CD4-positive, alpha-beta T cell treated with Interleukin-1 beta for 1 hour (primary cell): ENCODE data around the gene MGMT.

ENCODE experiments used
- DNase-seq, 2 donors: peaks; one replicate each; pipeline ENCODE4 v3.0.0-alpha.2; 2020 to 2022

The MGMT gene

DNA sequence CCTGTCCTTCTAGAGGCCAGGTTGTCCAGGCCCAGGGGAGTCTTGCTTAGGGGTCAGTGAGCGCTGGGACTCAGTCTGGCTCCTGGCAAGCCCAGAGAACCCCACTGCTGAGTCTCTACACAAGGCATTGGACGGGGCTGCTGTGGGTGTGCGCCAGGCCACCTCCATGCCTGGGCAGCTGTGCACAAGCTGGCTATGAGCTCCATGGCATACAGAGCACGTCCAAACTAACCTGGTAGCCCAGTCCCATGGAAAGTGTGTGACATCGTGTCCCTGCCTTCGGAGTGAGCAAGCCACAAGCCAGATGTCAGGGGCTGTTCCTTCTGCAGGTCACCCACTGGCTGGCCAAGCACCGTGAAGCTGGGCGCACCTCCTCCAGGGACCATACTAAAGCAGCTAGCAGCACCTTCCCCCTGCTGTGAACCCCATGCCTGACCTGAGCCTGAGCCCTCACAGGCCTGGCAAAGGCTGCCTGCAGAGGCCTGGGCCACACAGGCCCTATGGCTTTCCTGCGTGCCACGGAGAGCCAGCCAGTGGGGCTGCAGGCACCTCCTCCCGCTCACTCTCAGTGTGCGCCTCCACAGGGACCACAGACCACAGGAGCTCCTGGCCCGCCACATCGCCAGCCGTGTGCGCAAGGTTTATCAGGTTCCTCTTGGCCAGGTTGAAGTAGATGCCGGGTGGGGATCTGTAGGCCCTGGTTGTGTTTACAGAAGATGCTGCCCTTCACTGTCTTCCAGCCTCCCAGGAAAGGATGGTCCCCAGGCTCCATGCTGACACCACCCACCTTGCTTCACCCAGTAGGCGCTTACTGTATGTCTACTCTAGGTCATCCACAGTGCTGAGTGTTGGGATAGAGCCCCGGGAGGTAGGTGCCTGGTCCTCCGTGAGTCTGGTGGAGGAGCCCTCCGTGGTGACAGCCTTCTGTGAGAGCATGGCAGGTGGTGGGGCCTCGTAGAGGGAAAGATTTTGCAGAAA, 277.4 kb downstream of the MGMT start:
- no peak for DNase-seq

GRCh38 chr10:129745186-129745750, 278.2 kb downstream of the MGMT start:
- no peak for DNase-seq

DNA sequence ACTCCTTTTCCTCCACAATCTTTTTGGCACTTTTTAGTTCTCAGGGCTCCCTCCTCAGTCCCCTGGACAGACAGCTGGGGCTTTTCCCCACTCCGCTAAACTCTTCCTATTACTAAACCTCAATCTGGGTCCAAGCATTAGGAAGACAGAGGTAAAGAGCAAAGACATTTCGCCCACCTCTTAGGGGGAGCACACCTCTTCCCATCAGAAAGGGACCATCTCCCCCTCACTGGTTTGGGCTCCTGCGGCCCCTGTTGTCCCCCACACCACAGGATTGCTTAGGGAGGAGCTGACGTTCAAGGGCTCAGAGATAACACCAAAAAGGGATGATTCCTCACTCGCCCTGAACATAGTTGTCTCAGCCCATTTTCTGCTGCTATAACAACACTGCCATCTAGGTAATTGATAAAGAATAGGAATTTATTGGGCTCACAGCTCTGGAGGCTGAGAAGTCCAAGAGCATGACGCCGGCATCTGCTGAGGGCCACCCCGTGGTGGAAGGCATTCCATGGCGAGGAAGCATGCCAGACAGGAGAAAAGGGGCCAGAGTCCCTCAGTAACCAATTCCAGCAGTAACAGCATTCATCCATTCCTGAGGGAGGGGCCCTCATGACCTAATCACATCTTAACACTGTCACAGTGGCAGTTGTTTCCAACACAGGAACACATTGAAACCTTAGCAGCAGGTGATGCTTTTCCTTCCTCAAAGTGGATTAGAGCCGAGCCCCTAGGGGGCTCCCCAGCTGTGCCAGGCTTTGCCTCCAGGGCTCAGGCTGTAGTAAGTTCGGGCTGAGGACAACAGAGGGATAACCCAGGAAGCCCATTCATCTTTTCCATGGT, 287.4 kb downstream of the MGMT start:
- DNase-seq: no peak

DNA sequence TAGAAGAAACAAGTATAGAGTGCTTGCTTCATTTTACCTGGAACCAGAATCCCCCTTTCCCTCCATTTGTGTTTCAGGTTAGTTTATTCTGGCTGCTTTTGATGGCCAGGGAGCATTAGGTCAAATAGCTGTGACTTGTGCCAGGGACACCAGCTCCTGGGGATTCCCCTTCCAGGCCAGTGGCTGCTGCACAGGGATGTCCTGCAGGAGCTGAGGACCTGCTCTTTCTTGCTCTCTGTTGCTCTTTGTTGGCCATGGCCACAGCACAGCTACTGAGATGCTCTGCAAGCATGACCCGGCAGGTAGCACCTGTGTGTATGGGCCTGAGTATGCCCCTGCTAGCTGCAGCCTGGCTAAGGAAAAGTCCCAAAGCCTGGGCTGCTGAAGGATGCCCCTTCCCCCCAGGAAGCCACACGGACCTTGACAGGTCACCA, 288.1 kb downstream of the MGMT start:
- no peak for DNase-seq

DNA sequence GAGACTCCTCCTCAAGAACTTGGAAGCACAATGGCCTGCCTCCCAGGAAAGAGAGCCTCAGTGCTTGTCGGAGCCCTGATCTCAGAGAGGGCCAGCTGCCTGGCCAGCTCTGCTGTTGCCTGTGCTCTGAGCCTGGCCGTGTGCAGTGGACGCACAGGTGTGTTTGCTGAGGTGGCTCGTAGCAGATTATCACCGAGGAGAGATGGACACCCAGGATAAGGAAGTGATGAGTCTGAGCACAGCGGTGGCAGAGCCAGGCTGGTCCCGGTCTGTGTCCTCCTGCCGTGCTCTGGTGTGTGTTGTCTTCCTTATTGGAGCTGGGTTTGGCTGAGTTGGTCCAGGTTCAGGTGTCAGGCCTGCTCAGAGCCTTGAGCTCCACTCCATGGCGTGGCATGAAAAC, 288.6 kb downstream of the MGMT start:
- DNase-seq: no peak

DNA sequence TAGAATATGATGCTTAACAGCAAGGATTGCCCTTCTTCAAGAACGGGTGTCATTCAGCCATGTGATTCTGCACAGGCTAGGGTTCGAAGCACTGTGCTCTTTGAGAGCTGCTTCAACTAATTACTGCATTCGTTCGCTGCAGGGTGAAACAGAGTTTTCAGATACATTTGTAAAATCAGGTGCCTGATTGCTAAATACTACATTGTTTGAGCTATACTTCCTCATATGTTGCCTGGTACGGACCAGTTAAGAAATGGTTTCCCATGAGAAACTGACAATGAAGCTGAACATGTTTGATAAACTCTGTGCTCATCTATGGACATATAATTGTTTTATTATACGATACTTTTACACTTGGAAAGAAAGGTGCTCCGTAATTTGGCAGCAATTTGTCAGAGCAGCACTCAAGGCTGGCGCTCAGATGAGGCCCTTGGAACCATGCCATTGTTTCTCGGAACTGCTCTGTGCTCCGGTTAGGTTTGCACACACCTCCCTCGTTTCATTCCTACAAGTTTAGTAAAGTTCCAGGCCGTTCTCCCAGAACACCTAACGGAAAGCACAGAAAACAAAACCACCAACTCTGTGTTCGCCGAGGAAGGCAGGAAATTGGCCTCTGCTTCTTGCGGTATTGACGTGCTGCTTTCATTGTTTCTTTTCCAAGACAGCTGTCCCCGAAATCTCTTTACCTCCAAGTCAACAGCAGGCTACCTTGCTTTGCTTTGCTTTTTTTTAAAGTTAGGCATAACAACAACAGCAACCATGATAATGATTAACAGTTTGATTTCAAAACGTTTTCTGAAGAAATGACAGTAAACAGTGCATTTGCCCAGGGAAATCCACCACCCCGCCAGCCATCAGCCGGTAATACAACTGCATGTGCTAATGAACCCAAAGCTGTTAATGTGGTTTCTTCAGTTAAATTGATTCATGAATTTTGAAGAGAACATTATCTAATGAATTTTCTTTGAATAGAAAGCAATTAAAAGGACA, 290.2 kb downstream of the MGMT start:
- no peak for DNase-seq

- no peak for DNase-seq
Measured at GRCh38 chr10:129758207-129759021, 291.4 kb downstream of the MGMT start.

- DNase-seq: no peak
Measured at GRCh38 chr10:129759214-129760002, 292.4 kb downstream of the MGMT start.

GRCh38 chr10:129760003-129760315, 292.9 kb downstream of the MGMT start:
- DNase-seq: no peak

DNA sequence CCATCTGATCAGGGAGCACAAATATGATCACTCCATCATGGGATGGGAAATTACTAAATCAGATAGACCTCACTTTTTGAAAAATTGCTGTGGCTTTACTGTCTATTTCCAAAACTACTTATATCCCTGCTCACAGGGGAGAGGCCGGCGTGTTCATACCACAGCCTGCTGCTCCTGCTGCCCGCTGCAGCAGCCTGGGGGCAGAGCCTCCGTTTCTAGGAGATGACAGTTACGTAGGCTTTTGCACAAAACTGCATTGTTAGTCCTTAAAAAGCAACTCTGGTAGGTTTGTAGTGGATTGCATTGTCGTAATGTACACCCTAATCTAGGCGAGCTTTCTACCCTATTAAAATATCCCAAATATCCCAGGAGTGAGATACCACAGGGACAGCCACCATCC, 293.4 kb downstream of the MGMT start:
- no peak for DNase-seq

GRCh38 chr10:129761197-129761972, 294.3 kb downstream of the MGMT start:
- no peak for DNase-seq

GRCh38 chr10:129761981-129762956, 295.2 kb downstream of the MGMT start:
- DNase-seq: no peak

DNA sequence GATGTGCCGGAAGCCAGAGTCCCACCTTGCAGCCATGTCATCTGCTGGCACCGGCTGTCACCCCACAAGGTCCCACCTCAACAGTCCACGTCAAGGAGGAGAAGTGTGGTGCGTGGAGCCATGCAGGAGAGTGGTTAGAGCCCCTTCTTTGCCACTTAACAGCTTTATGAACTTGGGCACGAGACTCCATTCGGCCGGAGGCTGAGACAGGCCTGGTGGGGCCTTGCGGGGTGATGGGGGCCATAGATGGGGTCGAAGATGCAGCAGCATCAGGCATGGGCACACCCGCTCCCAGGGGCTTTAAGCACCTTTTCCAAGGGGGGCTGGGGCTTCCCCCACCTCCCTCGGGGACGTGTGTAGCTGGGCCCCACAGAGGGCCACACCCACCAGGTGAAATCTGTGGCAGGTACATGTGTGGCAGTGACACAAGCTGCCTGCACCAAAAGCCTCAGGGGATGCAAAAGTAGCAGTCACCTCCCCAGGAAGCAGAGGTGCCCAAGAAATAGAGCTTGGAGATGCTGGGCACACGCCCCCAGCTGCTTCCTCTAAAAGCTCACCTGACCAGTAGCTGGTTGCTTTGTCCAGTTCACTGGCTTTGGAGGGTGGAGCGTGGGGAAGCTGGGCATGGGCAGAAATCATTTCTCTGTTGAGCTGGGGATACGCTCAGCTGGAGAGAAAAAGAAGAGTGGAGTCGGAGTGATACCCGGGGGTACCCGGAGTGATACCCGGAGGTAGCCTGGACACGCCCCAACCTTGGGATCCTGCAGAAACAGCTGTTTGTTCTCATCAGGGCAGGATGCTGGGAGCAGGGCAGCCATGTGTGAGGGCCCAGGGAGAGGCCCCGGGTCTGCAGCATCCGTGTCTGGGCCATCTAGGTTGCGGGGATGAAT, 297.2 kb downstream of the MGMT start:
- DNase-seq: no peak

DNA sequence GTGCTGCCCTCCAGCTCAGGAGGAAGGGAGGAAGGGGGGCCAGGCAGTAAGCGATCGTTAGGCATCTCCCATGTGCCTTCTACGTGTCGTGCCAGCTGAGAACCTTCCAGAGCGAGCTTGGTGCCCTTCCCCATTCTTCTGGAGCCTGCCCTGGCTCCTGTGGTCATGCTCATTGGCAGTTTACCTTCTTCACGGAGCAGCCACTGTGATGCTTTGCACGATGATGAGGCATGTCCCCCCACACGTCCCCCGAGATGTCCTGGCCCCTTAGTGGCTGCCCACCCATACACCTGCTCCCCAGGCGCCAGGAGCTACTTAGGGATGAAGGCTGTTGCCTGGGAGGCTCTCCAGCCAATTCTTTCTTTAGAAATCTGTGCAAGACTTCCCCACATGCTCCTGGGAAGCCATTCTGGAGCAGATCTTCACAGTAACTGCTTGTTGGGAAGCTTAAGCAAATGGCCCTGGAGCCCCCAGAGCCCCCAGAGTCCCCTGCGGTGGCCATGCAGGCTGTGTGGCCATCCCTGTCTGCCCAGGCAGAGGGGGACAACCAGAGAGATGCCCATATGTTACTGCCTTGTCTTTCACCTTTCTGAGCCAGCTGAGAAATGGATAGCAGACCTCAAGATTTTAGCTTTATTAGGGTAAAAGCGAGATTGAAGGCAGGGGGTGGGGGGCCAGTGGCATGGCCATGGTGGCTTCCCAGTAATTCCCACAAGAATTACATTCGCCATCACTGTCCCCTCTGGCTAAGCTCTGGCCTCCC, 298.0 kb downstream of the MGMT start:
- DNase-seq: no peak

DNA sequence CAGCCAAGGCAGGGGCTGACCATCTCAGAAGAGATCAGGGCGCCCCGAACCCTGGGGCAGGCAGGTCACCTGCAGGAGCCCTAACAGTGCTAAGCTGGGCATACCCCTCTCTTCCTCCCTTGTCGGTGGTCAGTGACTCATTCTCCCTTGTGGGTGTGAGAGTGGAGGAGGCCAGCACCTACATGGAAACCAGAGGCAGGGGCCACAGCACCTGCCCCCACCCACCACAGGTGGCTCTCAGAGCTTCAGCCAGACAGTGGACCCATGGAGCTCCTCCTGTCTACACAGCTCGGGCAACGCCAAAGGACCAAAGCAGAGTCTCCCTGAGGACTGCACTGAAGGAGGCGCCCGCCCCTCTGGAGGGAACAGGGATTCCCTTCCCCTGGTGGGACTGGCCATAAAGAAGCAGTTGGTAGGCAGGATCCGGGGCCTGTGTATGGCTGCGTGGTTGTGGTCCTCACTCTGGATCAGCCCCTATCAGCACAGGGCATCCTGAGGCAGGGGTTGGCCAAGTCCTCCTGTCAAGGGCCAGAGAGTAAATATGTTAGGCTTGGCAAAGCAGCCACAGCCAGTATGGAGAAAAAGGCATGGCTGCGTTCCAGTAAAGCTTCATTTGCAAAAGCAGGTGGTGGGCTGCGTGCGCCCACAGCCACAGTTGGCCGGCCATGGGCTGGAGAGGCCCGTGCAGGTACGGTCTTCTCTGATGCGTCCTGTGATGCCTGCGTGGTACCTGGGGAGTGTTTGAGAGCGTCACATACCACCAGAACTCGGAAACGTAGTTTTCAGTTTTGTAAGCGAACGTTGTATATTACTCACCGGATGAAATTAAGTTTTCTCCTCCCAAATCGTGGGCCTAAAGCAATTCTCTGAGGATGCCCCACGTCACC, 298.9 kb downstream of the MGMT start:
- DNase-seq: no peak
